GM12872 (cell line): Measurements from ENCODE around the gene RABL6.

Source experiments
- CTCF ChIP-seq: IDR thresholded peaks from 3 replicates; pipeline ENCODE4 v1.5.1; 2011; ENCODE audit warnings: low read depth, mild to moderate bottlenecking, low read length, moderate library complexity; ENCODE audit not compliant: insufficient read depth

The RABL6 gene

GRCh38 chr9:136820971-136821825 lies 13.4 kb downstream of the RABL6 start:
- no peak for TF ChIP-seq CTCF

- no peak for TF ChIP-seq CTCF
Observed at GRCh38 chr9:136821826-136822544, 14.2 kb downstream of the RABL6 start.

- no peak for TF ChIP-seq CTCF
Observed at GRCh38 chr9:136823136-136824046, 15.6 kb downstream of the RABL6 start.

GRCh38 chr9:136824496-136825225 lies 16.9 kb downstream of the RABL6 start:
- TF ChIP-seq CTCF: no peak

GRCh38 chr9:136825295-136826187 lies 17.8 kb downstream of the RABL6 start:
- no peak for TF ChIP-seq CTCF

- no peak for TF ChIP-seq CTCF
Observed at GRCh38 chr9:136826188-136826541, 18.4 kb downstream of the RABL6 start.
